HepG2 (cell line): Measurements from ENCODE around the gene B3GAT3. TPM values are rescaled to one million over a fixed set of nuclear protein-coding genes. Genes with fewer than 3 reads are reported as not detected.

Source experiments
- CAMTA2 ChIP-seq: sonication (generic); formaldehyde crosslinking; IDR thresholded peaks from 2 replicates; pipeline ENCODE4 v1.4.0; 2020; ENCODE audit warnings: mild to moderate bottlenecking, missing genetic modification reagents, borderline replicate concordance
- CBX2 ChIP-seq, 2 experiments: fragments of 200-600 bp in 1 of 2; sonication (generic); formaldehyde crosslinking in 1 of 2; IDR thresholded peaks; 2 replicates each; pipeline versions ENCODE4 v1.7.0 to v1.8.1; 2018 to 2022; ENCODE audit warnings: low read depth in 2 of 2, low read length in 1 of 2, mild to moderate bottlenecking in 1 of 2, missing genetic modification reagents in 1 of 2
- FOXA1 ChIP-seq, 2 experiments: fragments of 450-650 bp in 1 of 2; sonication (generic) in 1 of 2; formaldehyde crosslinking in 1 of 2; IDR thresholded peaks; 2 replicates each; pipeline versions ENCODE4 v1.4.0 to v1.6.1; 2016 to 2020; ENCODE audit warnings: missing genetic modification reagents in 1 of 2
- GATAD1 ChIP-seq: IDR thresholded peaks from 2 replicates; pipeline ENCODE4 v1.6.1; 2016; ENCODE audit warnings: missing genetic modification reagents, missing compliant biosample characterization
- IRX3 ChIP-seq: sonication (generic); formaldehyde crosslinking; IDR thresholded peaks from 2 replicates; pipeline ENCODE4 v1.8.1; 2023; ENCODE audit warnings: mild to moderate bottlenecking, low read depth, missing genetic modification reagents, borderline replicate concordance
- KLF13 ChIP-seq: sonication (generic); formaldehyde crosslinking; IDR thresholded peaks from 2 replicates; pipeline ENCODE4 v1.4.0; 2020; ENCODE audit warnings: mild to moderate bottlenecking, missing genetic modification reagents
- KLF6 ChIP-seq: IDR thresholded peaks from 2 replicates; pipeline ENCODE4 v1.8.0; 2016; ENCODE audit warnings: missing biosample characterization, missing genetic modification reagents
- NFYC ChIP-seq: IDR thresholded peaks from 2 replicates; pipeline ENCODE4 v1.6.1; 2016; ENCODE audit warnings: missing genetic modification reagents, missing compliant biosample characterization
- REPIN1 ChIP-seq: sonication (generic); formaldehyde crosslinking; IDR thresholded peaks from 2 replicates; pipeline ENCODE4 v1.8.0; 2022; ENCODE audit warnings: missing genetic modification reagents, low read depth, mild to moderate bottlenecking, borderline replicate concordance
- YEATS2 ChIP-seq: sonication (generic); formaldehyde crosslinking; IDR thresholded peaks from 2 replicates; pipeline ENCODE4 v1.4.0; 2020; ENCODE audit warnings: missing genetic modification reagents, borderline replicate concordance
- YY1 ChIP-seq: IDR thresholded peaks from 2 replicates; pipeline ENCODE4 v1.6.1; 2011; ENCODE audit warnings: low read length, low read depth, moderate library complexity, mild to moderate bottlenecking; ENCODE audit not compliant: insufficient read depth, insufficient replicate concordance
- ZNF563 ChIP-seq: sonication (generic); formaldehyde crosslinking; IDR thresholded peaks from 2 replicates; pipeline ENCODE4 v1.8.0; 2022; ENCODE audit warnings: mild to moderate bottlenecking, moderate library complexity, missing genetic modification reagents
- ZNF605 ChIP-seq: sonication (generic); formaldehyde crosslinking; IDR thresholded peaks from 2 replicates; pipeline ENCODE4 v1.8.0; 2022; ENCODE audit warnings: mild to moderate bottlenecking, missing genetic modification reagents
- polyA plus RNA-seq, 8 experiments: library from polyadenylated mRNA; depleted of rRNA in 3 of 8; stranded (reverse) in 7 of 8; unstranded in 1 of 8; fragments of >200 nt; fragmentation: Illumina TruSeq in 4 of 8; extraction: Trizol in 4 of 8; gene quantifications; 2 replicates each; pipeline versions ENCODE4 v1.2.1 to v1.2.3, GENCODE V29; 2011 to 2016; ENCODE audit warnings: low read depth in 4 of 8, missing spikeins in 1 of 8, mixed read lengths in 1 of 8; ENCODE audit not compliant: insufficient read depth in 1 of 8
- total RNA-seq, 5 experiments: library from RNA; depleted of rRNA; stranded (reverse); fragments of >200 nt; fragmentation: Illumina TruSeq; extraction: Trizol; gene quantifications; 2 replicates each; pipeline ENCODE4 v1.2.3, GENCODE V29; 2016; ENCODE audit warnings: low read depth in 1 of 5
- TF ChIP-seq, protein P1 (sequence below), 2 experiments: sonication (generic) in 1 of 2; formaldehyde crosslinking in 1 of 2; IDR thresholded peaks; 2 replicates each; pipeline versions ENCODE4 v1.4.0 to v1.6.1; 2016 to 2020; ENCODE audit warnings: borderline replicate concordance in 1 of 2, low read depth in 1 of 2, mild to moderate bottlenecking in 1 of 2, missing genetic modification reagents in 1 of 2
- TF ChIP-seq, protein P2 (sequence below): sonication (generic); formaldehyde crosslinking; IDR thresholded peaks from 2 replicates; pipeline ENCODE4 v1.4.0; 2020; ENCODE audit warnings: missing genetic modification reagents
- TF ChIP-seq, protein P3 (sequence below): fragments of 450-650 bp; IDR thresholded peaks from 2 replicates; pipeline ENCODE4 v1.6.1; 2016
- TF ChIP-seq, protein P4 (sequence below): IDR thresholded peaks from 2 replicates; pipeline ENCODE4 v1.6.1; 2016; ENCODE audit warnings: low read depth, control low read depth

The B3GAT3 gene
- total and polyA plus RNA-seq, 2 of the 13 experiments (the other 11 are each of a cell fraction or from before 2014, with no cell fraction given) = 21.3 to 26.1 TPM

DNA sequence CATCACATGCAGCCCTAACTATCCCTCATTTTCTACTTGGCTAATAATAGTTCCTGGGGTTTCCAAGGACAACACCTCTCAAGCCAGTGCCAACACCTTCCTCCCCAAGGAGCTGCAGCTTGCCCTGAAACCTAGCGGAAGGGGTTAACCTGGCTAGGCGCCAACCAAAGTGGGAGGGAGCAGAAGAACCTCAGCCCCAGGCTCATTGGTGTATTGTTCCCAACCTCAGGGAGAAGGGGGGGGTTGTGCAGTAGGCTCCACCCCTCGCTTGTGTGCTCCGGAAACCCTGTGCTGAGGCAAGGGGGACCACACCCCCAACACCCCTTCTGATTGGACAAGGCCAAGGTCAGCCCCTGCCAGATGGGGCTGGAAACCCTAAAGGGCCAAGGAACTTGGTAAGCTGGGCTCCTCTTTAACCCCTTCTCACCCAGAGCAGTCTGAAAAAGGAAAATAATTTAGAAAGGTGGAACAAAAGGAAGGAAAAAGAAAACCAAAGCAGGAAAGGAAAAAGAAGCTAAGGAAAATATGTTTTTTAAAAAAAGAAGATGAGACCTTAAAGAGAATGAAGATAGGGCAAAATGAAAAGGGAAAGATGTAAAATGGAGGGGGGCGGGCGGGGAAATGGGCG, 22.6 kb downstream of the B3GAT3 start (continued):
- TF ChIP-seq, protein P1, sequence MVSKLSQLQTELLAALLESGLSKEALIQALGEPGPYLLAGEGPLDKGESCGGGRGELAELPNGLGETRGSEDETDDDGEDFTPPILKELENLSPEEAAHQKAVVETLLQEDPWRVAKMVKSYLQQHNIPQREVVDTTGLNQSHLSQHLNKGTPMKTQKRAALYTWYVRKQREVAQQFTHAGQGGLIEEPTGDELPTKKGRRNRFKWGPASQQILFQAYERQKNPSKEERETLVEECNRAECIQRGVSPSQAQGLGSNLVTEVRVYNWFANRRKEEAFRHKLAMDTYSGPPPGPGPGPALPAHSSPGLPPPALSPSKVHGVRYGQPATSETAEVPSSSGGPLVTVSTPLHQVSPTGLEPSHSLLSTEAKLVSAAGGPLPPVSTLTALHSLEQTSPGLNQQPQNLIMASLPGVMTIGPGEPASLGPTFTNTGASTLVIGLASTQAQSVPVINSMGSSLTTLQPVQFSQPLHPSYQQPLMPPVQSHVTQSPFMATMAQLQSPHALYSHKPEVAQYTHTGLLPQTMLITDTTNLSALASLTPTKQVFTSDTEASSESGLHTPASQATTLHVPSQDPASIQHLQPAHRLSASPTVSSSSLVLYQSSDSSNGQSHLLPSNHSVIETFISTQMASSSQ (IDR thresholded peaks at IDR 0.05; ENCODE audit: low read depth) = no peak; the same call in 1 of the 2 replicates
- TF ChIP-seq, protein P1 (CRISPR knock-in tag; IDR thresholded peaks at IDR 0.05; ENCODE audit: borderline replicate concordance) = peak; percentile 51; the same call in 1 of the 2 replicates
- TF ChIP-seq ZNF563 (CRISPR knock-in tag) (no peak), CBX2 (IDR thresholded peaks at IDR 0.05; ENCODE audit: low read depth, low read length) (no peak), CBX2 (CRISPR knock-in tag; IDR thresholded peaks at IDR 0.05; ENCODE audit: low read depth) (no peak), YEATS2 (CRISPR knock-in tag) (peak; percentile 94; the same call in 1 of the 2 replicates), GATAD1 (CRISPR knock-in tag) (peak; percentile 81), ZNF605 (CRISPR knock-in tag) (peak; percentile 35; the same call in 1 of the 2 replicates), KLF6 (CRISPR knock-in tag) (0 out of 2 replicates have a peak, but pooled peaks have one; percentile 43), KLF13 (CRISPR knock-in tag) (no peak), NFYC (CRISPR knock-in tag) (peak; percentile 90), FOXA1 (IDR thresholded peaks at IDR 0.05) (no peak), FOXA1 (CRISPR knock-in tag; IDR thresholded peaks at IDR 0.05) (peak; percentile 26; the same call in 1 of the 2 replicates), IRX3 (no peak), REPIN1 (CRISPR knock-in tag) (peak; percentile 61; the same call in 1 of the 2 replicates), CAMTA2 (CRISPR knock-in tag) (no peak), YY1 (peak; percentile 64)
- TF ChIP-seq, protein P2, sequence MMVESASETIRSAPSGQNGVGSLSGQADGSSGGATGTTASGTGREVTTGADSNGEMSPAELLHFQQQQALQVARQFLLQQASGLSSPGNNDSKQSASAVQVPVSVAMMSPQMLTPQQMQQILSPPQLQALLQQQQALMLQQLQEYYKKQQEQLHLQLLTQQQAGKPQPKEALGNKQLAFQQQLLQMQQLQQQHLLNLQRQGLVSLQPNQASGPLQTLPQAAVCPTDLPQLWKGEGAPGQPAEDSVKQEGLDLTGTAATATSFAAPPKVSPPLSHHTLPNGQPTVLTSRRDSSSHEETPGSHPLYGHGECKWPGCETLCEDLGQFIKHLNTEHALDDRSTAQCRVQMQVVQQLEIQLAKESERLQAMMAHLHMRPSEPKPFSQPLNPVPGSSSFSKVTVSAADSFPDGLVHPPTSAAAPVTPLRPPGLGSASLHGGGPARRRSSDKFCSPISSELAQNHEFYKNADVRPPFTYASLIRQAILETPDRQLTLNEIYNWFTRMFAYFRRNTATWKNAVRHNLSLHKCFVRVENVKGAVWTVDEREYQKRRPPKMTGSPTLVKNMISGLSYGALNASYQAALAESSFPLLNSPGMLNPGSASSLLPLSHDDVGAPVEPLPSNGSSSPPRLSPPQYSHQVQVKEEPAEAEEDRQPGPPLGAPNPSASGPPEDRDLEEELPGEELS (CRISPR knock-in tag) = peak; percentile 70
- TF ChIP-seq, protein P3, sequence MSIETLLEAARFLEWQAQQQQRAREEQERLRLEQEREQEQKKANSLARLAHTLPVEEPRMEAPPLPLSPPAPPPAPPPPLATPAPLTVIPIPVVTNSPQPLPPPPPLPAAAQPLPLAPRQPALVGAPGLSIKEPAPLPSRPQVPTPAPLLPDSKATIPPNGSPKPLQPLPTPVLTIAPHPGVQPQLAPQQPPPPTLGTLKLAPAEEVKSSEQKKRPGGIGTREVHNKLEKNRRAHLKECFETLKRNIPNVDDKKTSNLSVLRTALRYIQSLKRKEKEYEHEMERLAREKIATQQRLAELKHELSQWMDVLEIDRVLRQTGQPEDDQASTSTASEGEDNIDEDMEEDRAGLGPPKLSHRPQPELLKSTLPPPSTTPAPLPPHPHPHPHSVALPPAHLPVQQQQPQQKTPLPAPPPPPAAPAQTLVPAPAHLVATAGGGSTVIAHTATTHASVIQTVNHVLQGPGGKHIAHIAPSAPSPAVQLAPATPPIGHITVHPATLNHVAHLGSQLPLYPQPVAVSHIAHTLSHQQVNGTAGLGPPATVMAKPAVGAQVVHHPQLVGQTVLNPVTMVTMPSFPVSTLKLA = 0 out of 2 replicates have a peak, but pooled peaks have one; percentile 6
- TF ChIP-seq, protein P4, sequence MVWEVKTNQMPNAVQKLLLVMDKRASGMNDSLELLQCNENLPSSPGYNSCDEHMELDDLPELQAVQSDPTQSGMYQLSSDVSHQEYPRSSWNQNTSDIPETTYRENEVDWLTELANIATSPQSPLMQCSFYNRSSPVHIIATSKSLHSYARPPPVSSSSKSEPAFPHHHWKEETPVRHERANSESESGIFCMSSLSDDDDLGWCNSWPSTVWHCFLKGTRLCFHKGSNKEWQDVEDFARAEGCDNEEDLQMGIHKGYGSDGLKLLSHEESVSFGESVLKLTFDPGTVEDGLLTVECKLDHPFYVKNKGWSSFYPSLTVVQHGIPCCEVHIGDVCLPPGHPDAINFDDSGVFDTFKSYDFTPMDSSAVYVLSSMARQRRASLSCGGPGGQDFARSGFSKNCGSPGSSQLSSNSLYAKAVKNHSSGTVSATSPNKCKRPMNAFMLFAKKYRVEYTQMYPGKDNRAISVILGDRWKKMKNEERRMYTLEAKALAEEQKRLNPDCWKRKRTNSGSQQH (CRISPR knock-in tag) = 0 out of 2 replicates have a peak, but pooled peaks have one; percentile 48
